Measurements from ENCODE around the gene FREM2.

FREM2 gene

GRCh38 chr13:38713046-38713445 lies 26.2 kb downstream of the FREM2 start:
- no peak overlapping the region for H2AK5ac ChIP-seq (ENCODE audit: low read length)
- H4K12ac ChIP-seq (ENCODE audit: low read depth, low read length), result no peak overlapping the region
- H3K4me2 ChIP-seq (ENCODE audit: low read length), result no peak overlapping the region
- no peaks in the 10 kb centered on the region for H3K4me1 ChIP-seq (ENCODE audit: control insufficient read depth in 1 of 2, insufficient read depth in 2 of 2, low read length in 2 of 2)
- H3K9ac ChIP-seq (ENCODE audit: low read length), result no peak overlapping the region
- H4K91ac ChIP-seq (ENCODE audit: low read depth, low read length), result no peak overlapping the region
- no peak overlapping the region for H2AFZ ChIP-seq (ENCODE audit: insufficient read depth, low read length, poor library complexity)
- H3K23ac ChIP-seq (ENCODE audit: low read length), result no peak overlapping the region
- no peaks in the 10 kb centered on the region for H3K9me3 ChIP-seq (ENCODE audit: insufficient read depth, low read depth, low read length)
- no peak overlapping the region for H3K4ac ChIP-seq (ENCODE audit: low read depth, low read length)
- no peak for DNase-seq
- H3K79me1 ChIP-seq (ENCODE audit: low read length), result no peaks in the 10 kb centered on the region
- no peak overlapping the region for H3K4me3 ChIP-seq (ENCODE audit: low read depth, low read length)
- H3K27ac ChIP-seq (ENCODE audit: low read depth, low read length), result no peak overlapping the region
- no CpG with 5 or more reads among the region's 2 CpGs for WGBS (ENCODE audit: extremely low coverage, insufficient coverage, insufficient read length)
- H2BK12ac ChIP-seq (ENCODE audit: low read length), result no peak overlapping the region
- H3K36me3 ChIP-seq (ENCODE audit: control insufficient read depth in 1 of 2, insufficient read depth in 2 of 2, low read length in 2 of 2), result peaks cover 4 to 11% of the 10 kb centered on the region in 2 experiments
- H2BK5ac ChIP-seq (ENCODE audit: low read depth, low read length, poor library complexity), result no peak overlapping the region
- no peak overlapping the region for H4K8ac ChIP-seq (ENCODE audit: low read depth, low read length)
- no peak overlapping the region for H2BK120ac ChIP-seq (ENCODE audit: insufficient read depth, low read length, poor library complexity)
- H3K14ac ChIP-seq (ENCODE audit: low read length), result no peak overlapping the region
- H3K27me3 ChIP-seq (ENCODE audit: insufficient read depth, low read length), result no peaks in the 10 kb centered on the region
- no peak overlapping the region for H3K18ac ChIP-seq (ENCODE audit: low read length)
- H3K79me2 ChIP-seq (ENCODE audit: control insufficient read depth, insufficient read depth, low read length, poor library complexity), result no peaks in the 10 kb centered on the region

- Histone ChIP-seq H3K18ac (ENCODE audit: low read length) (no peak overlapping the region), H3K4me3 (ENCODE audit: low read depth, low read length) (no peak overlapping the region), H2AK5ac (ENCODE audit: low read length) (no peak overlapping the region), H2BK120ac (ENCODE audit: insufficient read depth, low read length, poor library complexity) (no peak overlapping the region), H3K79me2 (ENCODE audit: control insufficient read depth, insufficient read depth, low read length, poor library complexity) (no peaks in the 10 kb centered on the region), H3K4ac (ENCODE audit: low read depth, low read length) (no peak overlapping the region), H2BK5ac (ENCODE audit: low read depth, low read length, poor library complexity) (no peak overlapping the region), H2AFZ (ENCODE audit: insufficient read depth, low read length, poor library complexity) (no peak overlapping the region), H3K4me2 (ENCODE audit: low read length) (no peak overlapping the region), H3K9ac (ENCODE audit: low read length) (no peak overlapping the region), H3K14ac (ENCODE audit: low read length) (no peak overlapping the region), H4K8ac (ENCODE audit: low read depth, low read length) (no peak overlapping the region), H3K27me3 (ENCODE audit: insufficient read depth, low read length) (no peaks in the 10 kb centered on the region), H4K91ac (ENCODE audit: low read depth, low read length) (no peak overlapping the region), H3K23ac (ENCODE audit: low read length) (no peak overlapping the region), H3K27ac (ENCODE audit: low read depth, low read length) (no peak overlapping the region), H3K79me1 (ENCODE audit: low read length) (no peaks in the 10 kb centered on the region), H3K36me3 (ENCODE audit: control insufficient read depth in 1 of 2, insufficient read depth in 2 of 2, low read length in 2 of 2) (peaks cover 0 to 6% of the 10 kb centered on the region in 2 experiments), H3K4me1 (ENCODE audit: control insufficient read depth in 1 of 2, insufficient read depth in 2 of 2, low read length in 2 of 2) (no peaks in the 10 kb centered on the region), H3K9me3 (ENCODE audit: insufficient read depth, low read depth, low read length) (no peaks in the 10 kb centered on the region), H4K12ac (ENCODE audit: low read depth, low read length) (no peak overlapping the region), H2BK12ac (ENCODE audit: low read length) (no peak overlapping the region)
- WGBS (ENCODE audit: extremely low coverage, insufficient coverage, insufficient read length), result no CpG with 5 or more reads among the region's 4 CpGs
- no peak for DNase-seq
Observed at GRCh38 chr13:38718374-38718773, 31.5 kb downstream of the FREM2 start.

GRCh38 chr13:38730332-38730731 lies 43.5 kb downstream of the FREM2 start:
- no peak overlapping the region for H4K91ac ChIP-seq (ENCODE audit: low read depth, low read length)
- WGBS (ENCODE audit: extremely low coverage, insufficient coverage, insufficient read length), result no CpG with 5 or more reads among the region's 4 CpGs

GRCh38 chr13:38733146-38733545 lies 46.3 kb downstream of the FREM2 start:
- Histone ChIP-seq H3K4me1 (ENCODE audit: control insufficient read depth in 1 of 2, insufficient read depth in 2 of 2, low read length in 2 of 2) (peaks cover 4 to 5% of the 10 kb centered on the region in 2 experiments), H3K9me3 (ENCODE audit: insufficient read depth, low read depth, low read length) (no peaks in the 10 kb centered on the region), H3K18ac (ENCODE audit: low read length) (no peak overlapping the region), H4K8ac (ENCODE audit: low read depth, low read length) (no peak overlapping the region), H3K36me3 (ENCODE audit: control insufficient read depth in 1 of 2, insufficient read depth in 2 of 2, low read length in 2 of 2) (no peaks in the 10 kb centered on the region), H2AK5ac (ENCODE audit: low read length) (no peak overlapping the region), H3K79me2 (ENCODE audit: control insufficient read depth, insufficient read depth, low read length, poor library complexity) (no peaks in the 10 kb centered on the region), H3K14ac (ENCODE audit: low read length) (no peak overlapping the region), H3K4ac (ENCODE audit: low read depth, low read length) (no peak overlapping the region), H3K9ac (ENCODE audit: low read length) (no peak overlapping the region), H3K79me1 (ENCODE audit: low read length) (no peaks in the 10 kb centered on the region), H3K27me3 (ENCODE audit: insufficient read depth, low read length) (no peaks in the 10 kb centered on the region), H4K12ac (ENCODE audit: low read depth, low read length) (no peak overlapping the region), H3K27ac (ENCODE audit: low read depth, low read length) (no peak overlapping the region), H3K4me2 (ENCODE audit: low read length) (no peak overlapping the region), H2BK5ac (ENCODE audit: low read depth, low read length, poor library complexity) (no peak overlapping the region), H2BK120ac (ENCODE audit: insufficient read depth, low read length, poor library complexity) (no peak overlapping the region), H4K91ac (ENCODE audit: low read depth, low read length) (no peak overlapping the region), H3K23ac (ENCODE audit: low read length) (no peak overlapping the region), H3K4me3 (ENCODE audit: low read depth, low read length) (no peak overlapping the region), H2AFZ (ENCODE audit: insufficient read depth, low read length, poor library complexity) (no peak overlapping the region), H2BK12ac (ENCODE audit: low read length) (no peak overlapping the region)
- WGBS (ENCODE audit: extremely low coverage, insufficient coverage, insufficient read length), result no CpG with 5 or more reads among the region's 1 CpG
- DNase-seq, result no peak

More at GRCh38 chr13:38730332-38730731, 43.5 kb downstream of the FREM2 start:
- no peak overlapping the region for H3K4ac ChIP-seq (ENCODE audit: low read depth, low read length)
- H3K27ac ChIP-seq (ENCODE audit: low read depth, low read length), result no peak overlapping the region
- H3K14ac ChIP-seq (ENCODE audit: low read length), result no peak overlapping the region
- H2AK5ac ChIP-seq (ENCODE audit: low read length), result no peak overlapping the region
- no peaks in the 10 kb centered on the region for H3K27me3 ChIP-seq (ENCODE audit: insufficient read depth, low read length)
- H3K4me2 ChIP-seq (ENCODE audit: low read length), result no peak overlapping the region
- H4K8ac ChIP-seq (ENCODE audit: low read depth, low read length), result no peak overlapping the region
- H3K4me1 ChIP-seq (ENCODE audit: control insufficient read depth in 1 of 2, insufficient read depth in 2 of 2, low read length in 2 of 2), result peaks cover 0 to 4% of the 10 kb centered on the region in 2 experiments
- no peak overlapping the region for H3K9ac ChIP-seq (ENCODE audit: low read length)
- H3K79me1 ChIP-seq (ENCODE audit: low read length), result no peaks in the 10 kb centered on the region
- no peak overlapping the region for H4K12ac ChIP-seq (ENCODE audit: low read depth, low read length)
- no peaks in the 10 kb centered on the region for H3K9me3 ChIP-seq (ENCODE audit: insufficient read depth, low read depth, low read length)
- no peak overlapping the region for H2BK120ac ChIP-seq (ENCODE audit: insufficient read depth, low read length, poor library complexity)
- no peak overlapping the region for H3K23ac ChIP-seq (ENCODE audit: low read length)
- no peaks in the 10 kb centered on the region for H3K79me2 ChIP-seq (ENCODE audit: control insufficient read depth, insufficient read depth, low read length, poor library complexity)
- no peak overlapping the region for H2BK5ac ChIP-seq (ENCODE audit: low read depth, low read length, poor library complexity)
- H3K18ac ChIP-seq (ENCODE audit: low read length), result no peak overlapping the region
- H2BK12ac ChIP-seq (ENCODE audit: low read length), result no peak overlapping the region
- H2AFZ ChIP-seq (ENCODE audit: insufficient read depth, low read length, poor library complexity), result no peak overlapping the region
- H3K36me3 ChIP-seq (ENCODE audit: control insufficient read depth in 1 of 2, insufficient read depth in 2 of 2, low read length in 2 of 2), result no peaks in the 10 kb centered on the region
- no peak overlapping the region for H3K4me3 ChIP-seq (ENCODE audit: low read depth, low read length)
- DNase-seq, result no peak

All from trophoblast cell (in vitro differentiated cells and primary cell).